Mesenchymal stem cell (in vitro differentiated cells and primary cell): Measurements from ENCODE around the gene GATD1.
A peak's percentile ranks its signal among the peaks of the same experiment; 100 is the strongest.

Experiments used
- DNase-seq: peaks from one replicate; pipeline ENCODE4 v3.0.0-alpha.2; 2013
- H2AFZ ChIP-seq: one replicate; pipeline ENCODE4 v1.6.1; 2013; ENCODE audit warnings: low read depth, mild to moderate bottlenecking, control low read depth, inconsistent platforms, low read length, moderate library complexity
- H2AK5ac ChIP-seq: 2 replicates; pipeline ENCODE4 v1.6.1; 2013; ENCODE audit warnings: low read length, moderate library complexity, mild to moderate bottlenecking, inconsistent platforms; ENCODE audit not compliant: severe bottlenecking
- H2BK120ac ChIP-seq: one replicate; pipeline ENCODE4 v1.6.1; 2013; ENCODE audit warnings: low read depth, mild to moderate bottlenecking, inconsistent platforms, low read length, moderate library complexity
- H2BK12ac ChIP-seq, 2 experiments: one replicate each; pipeline ENCODE4 v1.6.1; 2013; ENCODE audit warnings: inconsistent platforms in 2 of 2, low read length in 2 of 2, mild to moderate bottlenecking in 2 of 2, moderate library complexity in 2 of 2, control low read depth in 1 of 2
- H2BK15ac ChIP-seq: one replicate; pipeline ENCODE4 v1.6.1; 2013; ENCODE audit warnings: mild to moderate bottlenecking, low read depth, inconsistent platforms; ENCODE audit not compliant: poor library complexity, severe bottlenecking
- H2BK5ac ChIP-seq: 2 replicates; pipeline ENCODE4 v1.6.1; 2013; ENCODE audit warnings: low read depth, mild to moderate bottlenecking, low read length, control low read depth, inconsistent platforms; ENCODE audit not compliant: poor library complexity, severe bottlenecking
- H3K14ac ChIP-seq, 2 experiments: one replicate each; pipeline ENCODE4 v1.6.1; 2013; ENCODE audit warnings: inconsistent platforms in 2 of 2, low read length in 2 of 2, control low read depth in 1 of 2, mild to moderate bottlenecking in 1 of 2, moderate library complexity in 1 of 2
- H3K18ac ChIP-seq, 2 experiments: one replicate each; pipeline ENCODE4 v1.6.1; 2013; ENCODE audit warnings: inconsistent platforms in 2 of 2, low read length in 2 of 2, control low read depth in 1 of 2, low read depth in 1 of 2, mild to moderate bottlenecking in 1 of 2
- H3K23ac ChIP-seq, 2 experiments: one replicate each; pipeline ENCODE4 v1.6.1; 2013; ENCODE audit warnings: inconsistent platforms in 2 of 2, low read length in 2 of 2, mild to moderate bottlenecking in 2 of 2, moderate library complexity in 2 of 2, control low read depth in 1 of 2
- H3K27ac ChIP-seq: 2 replicates; pipeline ENCODE4 v1.5.1; 2013; ENCODE audit warnings: mild to moderate bottlenecking, moderate library complexity, low read length, control low read depth, inconsistent platforms; ENCODE audit not compliant: poor library complexity, severe bottlenecking
- H3K27me3 ChIP-seq, 2 experiments: 2 replicates each; pipeline versions ENCODE4 v1.6.1 to v1.7.0; 2013; ENCODE audit warnings: low read length in 2 of 2, mild to moderate bottlenecking in 2 of 2, moderate library complexity in 2 of 2, control low read depth in 1 of 2, inconsistent platforms in 1 of 2; ENCODE audit not compliant: control insufficient read depth in 1 of 2, insufficient read depth in 1 of 2
- H3K36me3 ChIP-seq, 2 experiments: 2 replicates each; pipeline versions ENCODE4 v1.6.1 to v1.7.0; 2013; ENCODE audit warnings: low read length in 2 of 2, control low read depth in 1 of 2, inconsistent platforms in 1 of 2, low read depth in 1 of 2, mild to moderate bottlenecking in 1 of 2; ENCODE audit not compliant: insufficient read depth in 2 of 2, control insufficient read depth in 1 of 2
- H3K4ac ChIP-seq, 2 experiments: one replicate each; pipeline ENCODE4 v1.6.1; 2013; ENCODE audit warnings: inconsistent platforms in 2 of 2, low read length in 2 of 2, mild to moderate bottlenecking in 2 of 2, moderate library complexity in 2 of 2, control low read depth in 1 of 2, low read depth in 1 of 2
- H3K4me1 ChIP-seq: 2 replicates; pipeline ENCODE4 v1.6.1; 2013; ENCODE audit warnings: low read depth, low read length, control low read depth; ENCODE audit not compliant: control insufficient read depth, insufficient read depth
- H3K4me2 ChIP-seq: 2 replicates; pipeline ENCODE4 v1.6.1; 2013; ENCODE audit warnings: low read length, mild to moderate bottlenecking, inconsistent platforms; ENCODE audit not compliant: poor library complexity, severe bottlenecking
- H3K4me3 ChIP-seq, 2 experiments: 2 replicates each; pipeline versions ENCODE4 v1.5.1 to v1.7.0; 2013; ENCODE audit warnings: low read length in 2 of 2, mild to moderate bottlenecking in 2 of 2, control low read depth in 1 of 2, low read depth in 1 of 2; ENCODE audit not compliant: insufficient read depth in 1 of 2
- H3K79me1 ChIP-seq: replicated peaks from 2 replicates; pipeline ENCODE4 v1.6.1; 2013; ENCODE audit warnings: mild to moderate bottlenecking, control low read depth, low read length, inconsistent platforms; ENCODE audit not compliant: poor library complexity, severe bottlenecking
- H3K9ac ChIP-seq: 2 replicates; pipeline ENCODE4 v1.7.0; 2013; ENCODE audit warnings: mild to moderate bottlenecking, low read length, moderate library complexity
- H3K9me3 ChIP-seq: 2 replicates; pipeline ENCODE4 v1.7.0; 2013; ENCODE audit warnings: mild to moderate bottlenecking, low read length; ENCODE audit not compliant: control insufficient read depth
- H4K8ac ChIP-seq: one replicate; pipeline ENCODE4 v1.6.1; 2013; ENCODE audit warnings: inconsistent platforms, mild to moderate bottlenecking, low read length, moderate library complexity
- H4K91ac ChIP-seq: one replicate; pipeline ENCODE4 v1.6.1; 2013; ENCODE audit warnings: mild to moderate bottlenecking, low read length, inconsistent platforms
- WGBS: methylation state at CpG from one replicate; pipeline ENCODE4 v1.1.7; 2013; ENCODE audit warnings: mixed read lengths; 5-methylcytosine and 5-hydroxymethylcytosine counted together

Gene GATD1

GRCh38 chr11:796565-797295 is 19.4 kb upstream of the GATD1 start:
- Histone ChIP-seq H2AK5ac (peak overlapping the region; percentile 37), H4K91ac (peak overlapping the region; percentile 5), H2BK15ac (peak overlapping the region; percentile 55), H3K36me3 (peaks cover 47 to 62% of the 10 kb centered on the region in 2 experiments), H3K79me1 (peaks cover 17% of the 10 kb centered on the region), H3K4ac (peak overlapping the region; percentile 42 to 69), H4K8ac (peak overlapping the region; percentile 3), H2BK120ac (peak overlapping the region; percentile 36), H3K23ac (peak overlapping the region in 1 of 2 experiments; percentile 75), H2BK5ac (peak overlapping the region; percentile 38), H3K27me3 (no peaks in the 10 kb centered on the region), H3K14ac (peak overlapping the region in 1 of 2 experiments; percentile 30), H3K27ac (peak overlapping the region; percentile 79), H3K4me1 (peaks cover 33% of the 10 kb centered on the region), H3K9ac (peak overlapping the region; percentile 90), H3K18ac (peak overlapping the region; percentile 40 to 94), H3K9me3 (no peaks in the 10 kb centered on the region), H3K4me3 (peak overlapping the region; percentile 85 to 89), H2BK12ac (peak overlapping the region; percentile 22 to 85), H2AFZ (no peak overlapping the region), H3K4me2 (peak overlapping the region; percentile 90)
- no peak for DNase-seq
- 47% methylated on average over 18 of the region's 18 CpGs for WGBS

- H2AFZ ChIP-seq, result no peak overlapping the region
- peak overlapping the region; percentile 90 for H3K9ac ChIP-seq
- no peaks in the 10 kb centered on the region for H3K9me3 ChIP-seq
- H4K91ac ChIP-seq, result peak overlapping the region; percentile 58
- no peak overlapping the region for H2BK5ac ChIP-seq
- peak overlapping the region in 1 of 2 experiments; percentile 94 for H3K23ac ChIP-seq
- no peak overlapping the region for H2AK5ac ChIP-seq
- H3K79me1 ChIP-seq, result peaks cover 14% of the 10 kb centered on the region
- peak overlapping the region; percentile 89 for H2BK15ac ChIP-seq
- DNase-seq, result peak; percentile 93
- peak overlapping the region; percentile 58 to 69 for H3K4ac ChIP-seq
- H4K8ac ChIP-seq, result peak overlapping the region; percentile 33
- peak overlapping the region; percentile 21 for H2BK120ac ChIP-seq
- peak overlapping the region; percentile 51 to 89 for H3K4me3 ChIP-seq
- peak overlapping the region; percentile 79 for H3K27ac ChIP-seq
- peaks cover 40 to 62% of the 10 kb centered on the region in 2 experiments for H3K36me3 ChIP-seq
- H2BK12ac ChIP-seq, result peak overlapping the region; percentile 22 to 33
- WGBS, result 27% methylated on average over 12 of the region's 26 CpGs
- peaks cover 34% of the 10 kb centered on the region for H3K4me1 ChIP-seq
- peak overlapping the region; percentile 53 to 67 for H3K14ac ChIP-seq
- no peaks in the 10 kb centered on the region for H3K27me3 ChIP-seq
- peak overlapping the region; percentile 90 for H3K4me2 ChIP-seq
- H3K18ac ChIP-seq, result peak overlapping the region; percentile 72 to 94
Observed at GRCh38 chr11:795634-796564, 18.6 kb upstream of the GATD1 start.

GRCh38 chr11:794766-795633 is 17.7 kb upstream of the GATD1 start:
- Histone ChIP-seq H3K4me3 (peak overlapping the region in 1 of 2 experiments; percentile 89), H3K27ac (no peak overlapping the region), H2BK5ac (no peak overlapping the region), H2BK15ac (no peak overlapping the region), H4K8ac (peak overlapping the region; percentile 4), H2AFZ (no peak overlapping the region), H3K27me3 (no peaks in the 10 kb centered on the region), H3K23ac (no peak overlapping the region), H3K4me2 (peak overlapping the region; percentile 51), H2BK12ac (no peak overlapping the region), H3K79me1 (peaks cover 10% of the 10 kb centered on the region), H3K9me3 (no peaks in the 10 kb centered on the region), H3K18ac (no peak overlapping the region), H3K36me3 (peaks cover 31 to 56% of the 10 kb centered on the region in 2 experiments), H2AK5ac (no peak overlapping the region), H4K91ac (peak overlapping the region; percentile 20), H3K4me1 (peaks cover 40% of the 10 kb centered on the region), H3K14ac (no peak overlapping the region), H3K4ac (peak overlapping the region in 1 of 2 experiments; percentile 30), H3K9ac (peak overlapping the region; percentile 90), H2BK120ac (peak overlapping the region; percentile 21)
- 85% methylated on average over 34 of the region's 38 CpGs for WGBS
- DNase-seq, result no peak
